UCSD-AML1 (cell line): ENCODE data around the gene ABCA6.

Experiments
- DNase-seq: peaks from one replicate; lab custom pipeline; 2025; ENCODE audit not compliant: unreplicated experiment; lab: John Stamatoyannopoulos, UW

The ABCA6 gene

GRCh38 chr17:69143683-69144231, 2.1 kb upstream of the ABCA6 start:
- DNase-seq, result no peak

- DNase-seq, result no peak
Observed at GRCh38 chr17:69143151-69143550, 1.5 kb upstream of the ABCA6 start.

- no peak for DNase-seq
Observed at GRCh38 chr17:69142175-69142802, 594 bp upstream of the ABCA6 start.

- no peak for DNase-seq
Observed at GRCh38 chr17:69134112-69134511, 7.6 kb downstream of the ABCA6 start.

- no peak for DNase-seq
Observed at GRCh38 chr17:69130627-69131296, 10.9 kb downstream of the ABCA6 start.

GRCh38 chr17:69123626-69124025, 18.1 kb downstream of the ABCA6 start:
- DNase-seq, result no peak

GRCh38 chr17:69122065-69122464, 19.6 kb downstream of the ABCA6 start:
- DNase-seq, result no peak

GRCh38 chr17:69117855-69118784, 23.6 kb downstream of the ABCA6 start:
- DNase-seq, result no peak

GRCh38 chr17:69111794-69112193, 29.9 kb downstream of the ABCA6 start:
- DNase-seq, result no peak

GRCh38 chr17:69105907-69106730, 35.6 kb downstream of the ABCA6 start:
- DNase-seq, result no peak

GRCh38 chr17:69103557-69104233, 38.0 kb downstream of the ABCA6 start:
- no peak for DNase-seq

GRCh38 chr17:69098625-69099024, 43.1 kb downstream of the ABCA6 start:
- DNase-seq, result no peak

- DNase-seq, result no peak
Observed at GRCh38 chr17:69096541-69096940, 45.2 kb downstream of the ABCA6 start.

- no peak for DNase-seq
Observed at GRCh38 chr17:69093995-69094394, 47.7 kb downstream of the ABCA6 start.

- DNase-seq, result peak; percentile 14
Observed at GRCh38 chr17:69093279-69093789, 48.4 kb downstream of the ABCA6 start.

- DNase-seq, result no peak
Observed at GRCh38 chr17:69090365-69090764, 51.3 kb downstream of the ABCA6 start.

- DNase-seq, result no peak
Observed at GRCh38 chr17:69088643-69089200, 53.0 kb downstream of the ABCA6 start.

GRCh38 chr17:69086641-69087040, 55.1 kb downstream of the ABCA6 start:
- DNase-seq, result no peak

GRCh38 chr17:69084911-69085310, 56.8 kb downstream of the ABCA6 start:
- DNase-seq, result no peak

GRCh38 chr17:69082696-69083095, 59.0 kb downstream of the ABCA6 start:
- no peak for DNase-seq
